Stimulated activated CD4-positive, alpha-beta T cell treated with anti-CD3 and anti-CD28 coated beads, TNF-alpha, amount 100 ng/mL, for 24 hours (primary cell): ENCODE data around the gene OTUB1.
A peak's percentile ranks its signal among the peaks of the same experiment; 100 is the strongest.
"Not testable (repeated sequence)": the region's sequence is repeated elsewhere in the genome, so short reads cannot be mapped to it uniquely, and the experiment has no call there.

Source experiments
- DNase-seq, 3 experiments: peaks; one replicate each; pipeline ENCODE4 v3.0.0-alpha.2; 2020; ENCODE audit warnings: low read depth in 3 of 3

Gene OTUB1

GRCh38 chr11:63986156-63986931 is at the start of gene OTUB1:
OTUB1 (plus strand) TSS chr11:63986438; CDS start chr11:63986457, 19 bp downstream.
- DNase-seq: peak; percentile 79 to 90 (median 80)

GRCh38 chr11:63937713-63938478 is 48.3 kb upstream of the OTUB1 start:
- DNase-seq: peak in 1 of 3 experiments; percentile 30

GRCh38 chr11:63938479-63939396 is 47.5 kb upstream of the OTUB1 start, which contains the start of gene NAA40:
NAA40 (plus strand) TSS chr11:63939002; CDS start chr11:63939097, 95 bp downstream.
- peak; percentile 83 to 93 (median 87) for DNase-seq

- DNase-seq: no peak
Observed at GRCh38 chr11:63939397-63939891, 46.8 kb upstream of the OTUB1 start.

GRCh38 chr11:63940786-63941185 is 45.5 kb upstream of the OTUB1 start:
- DNase-seq: no peak

GRCh38 chr11:63941901-63942300 is 44.3 kb upstream of the OTUB1 start:
- DNase-seq: no peak

- no peak for DNase-seq
Observed at GRCh38 chr11:63942803-63943202, 43.4 kb upstream of the OTUB1 start.

GRCh38 chr11:63944987-63945386 is 41.3 kb upstream of the OTUB1 start:
- no peak for DNase-seq

GRCh38 chr11:63945477-63946163 is 40.6 kb upstream of the OTUB1 start:
- DNase-seq: peak in 1 of 3 experiments; percentile 32

- DNase-seq: peak in 1 of 3 experiments; percentile 15
Observed at GRCh38 chr11:63951779-63952536, 34.3 kb upstream of the OTUB1 start.

- DNase-seq: no peak
Observed at GRCh38 chr11:63952570-63952969, 33.7 kb upstream of the OTUB1 start.

GRCh38 chr11:63958008-63958407 is 28.2 kb upstream of the OTUB1 start:
- no peak for DNase-seq

- peak in 1 of 3 experiments; percentile 20 for DNase-seq
Observed at GRCh38 chr11:63961608-63962412, 24.4 kb upstream of the OTUB1 start.

- DNase-seq: not testable (repeated sequence)
Observed at GRCh38 chr11:63963895-63964294, 22.3 kb upstream of the OTUB1 start.

GRCh38 chr11:63966444-63966843 is 19.8 kb upstream of the OTUB1 start:
- no peak for DNase-seq

- no peak for DNase-seq
Observed at GRCh38 chr11:63969461-63969860, 16.8 kb upstream of the OTUB1 start.

- DNase-seq: no peak
Observed at GRCh38 chr11:63970902-63971301, 15.3 kb upstream of the OTUB1 start.

- not testable (repeated sequence) for DNase-seq
Observed at GRCh38 chr11:63973912-63974258, 12.4 kb upstream of the OTUB1 start.
